GM21825 (cell line): ENCODE data around the gene NRSN2.
"Not testable (repeated sequence)": the region's sequence is repeated elsewhere in the genome, so short reads cannot be mapped to it uniquely, and the experiment has no call there.

Experiments used
- ATAC-seq: cut with Tn5 transposase; IDR thresholded peaks from one replicate; pipeline ENCODE4 v1.9.1; 2021; ENCODE audit warnings: mild to moderate bottlenecking, moderate library complexity; ENCODE audit not compliant: unreplicated experiment

NRSN2 gene

GRCh38 chr20:372543-373082, 25.7 kb downstream of the NRSN2 start:
- not testable (repeated sequence) for ATAC-seq

- no peak for ATAC-seq
Measured at GRCh38 chr20:373171-373890, 26.4 kb downstream of the NRSN2 start.

GRCh38 chr20:375265-375889, 28.5 kb downstream of the NRSN2 start:
- no peak for ATAC-seq

- ATAC-seq, result no peak
Measured at GRCh38 chr20:376089-376488, 29.2 kb downstream of the NRSN2 start.

DNA sequence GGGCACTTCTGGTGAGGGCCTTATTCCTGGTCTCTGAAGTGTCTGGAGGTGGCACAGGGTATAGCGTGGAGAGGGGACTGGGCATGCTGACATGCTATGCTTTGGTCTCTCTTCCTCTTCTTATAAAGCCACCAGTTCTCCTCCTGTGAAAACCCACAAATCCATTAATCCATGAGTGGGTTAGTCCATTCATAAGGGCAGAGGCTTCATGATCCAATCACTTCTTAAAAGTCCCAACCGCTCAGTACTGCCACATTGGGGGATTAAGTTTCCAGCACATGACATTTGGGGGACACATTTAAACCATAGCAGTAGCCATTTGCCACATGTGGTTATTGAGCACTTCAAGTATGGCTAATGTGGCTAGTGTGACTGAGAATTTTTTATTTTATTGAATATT, 29.8 kb downstream of the NRSN2 start:
- no peak for ATAC-seq

DNA sequence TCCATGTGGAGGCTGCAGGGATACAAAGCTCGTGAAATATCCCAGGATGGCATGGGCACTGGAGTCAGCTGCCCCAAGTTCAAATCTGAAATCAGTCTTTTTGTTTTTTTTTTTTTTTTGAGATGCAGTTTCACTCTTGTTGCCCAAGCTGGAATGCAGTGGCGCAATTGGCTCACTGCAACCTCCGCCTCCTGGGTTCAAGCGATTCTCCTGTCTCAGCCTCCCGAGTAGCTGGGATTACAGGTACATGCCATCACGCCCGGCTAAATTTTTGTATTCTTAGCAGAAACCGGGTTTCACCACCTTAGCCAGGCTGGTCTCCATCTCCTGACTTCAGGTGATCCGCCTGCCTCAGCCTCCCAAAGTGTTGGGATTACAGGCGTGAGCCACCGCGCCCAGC, 30.7 kb downstream of the NRSN2 start:
- not testable (repeated sequence) for ATAC-seq

- ATAC-seq, result no peak
Measured at GRCh38 chr20:378961-379336, 32.0 kb downstream of the NRSN2 start.

GRCh38 chr20:380763-381580, 34.1 kb downstream of the NRSN2 start:
- ATAC-seq, result peak; percentile 52

- peak; percentile 54 for ATAC-seq
Measured at GRCh38 chr20:381581-382290, 34.8 kb downstream of the NRSN2 start.

DNA sequence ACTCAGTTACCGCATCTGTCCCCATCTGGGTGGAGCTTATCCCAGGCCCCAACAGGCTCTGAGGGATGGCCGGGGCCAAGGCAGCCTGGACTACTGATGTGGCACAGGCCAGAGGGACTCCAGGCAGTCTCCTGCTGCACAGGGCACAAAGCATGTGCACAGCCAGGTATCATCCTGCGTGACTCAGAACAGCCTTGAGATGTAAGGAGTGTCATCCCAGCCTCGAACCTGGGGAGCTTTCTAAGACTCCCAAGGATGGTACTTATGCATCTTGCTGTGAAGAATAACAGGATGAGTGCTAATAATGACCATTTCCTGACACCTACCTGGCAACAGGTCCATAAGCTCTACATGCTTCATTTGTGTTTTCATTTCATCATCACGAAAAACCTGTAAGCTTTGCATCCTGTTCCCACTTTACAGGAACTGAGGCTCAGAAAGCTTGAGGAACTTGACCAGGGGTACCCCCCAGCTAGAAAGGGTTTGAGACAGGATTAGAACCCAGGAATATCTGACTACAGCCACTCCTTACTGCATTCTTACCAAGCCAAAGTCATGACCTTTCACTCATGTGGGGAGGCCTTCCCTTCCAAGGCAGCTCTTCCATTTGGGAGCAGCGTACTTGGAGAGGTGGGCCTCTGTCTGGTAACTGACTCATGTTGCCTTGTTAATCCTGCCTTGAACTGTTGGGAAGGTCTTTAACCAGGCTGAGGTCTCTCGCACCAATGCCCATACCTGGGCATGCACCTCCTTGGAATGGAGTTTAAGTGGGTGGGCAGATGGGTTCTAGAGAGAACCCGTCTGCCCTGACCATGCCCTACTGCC, 35.6 kb downstream of the NRSN2 start:
- ATAC-seq, result peak; percentile 2

DNA sequence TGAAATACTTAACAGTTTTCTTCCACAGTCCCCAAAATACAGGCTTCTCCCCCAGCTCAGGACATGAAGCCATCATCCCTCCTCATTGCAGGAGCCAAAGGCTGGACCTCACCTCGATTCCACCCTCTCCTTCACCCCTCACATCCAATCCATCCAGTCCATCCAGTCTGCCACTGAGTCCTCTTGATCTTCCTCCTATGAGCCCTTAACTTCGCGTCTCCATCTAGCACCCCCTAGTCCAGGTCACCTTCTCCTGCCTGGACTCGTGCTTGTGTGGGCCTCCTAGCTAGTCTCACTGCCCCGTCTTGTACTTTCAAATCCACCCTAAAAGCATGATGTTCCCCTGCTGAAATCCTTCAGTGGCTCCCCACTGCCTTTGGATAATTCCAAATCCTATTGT, 37.0 kb downstream of the NRSN2 start:
- no peak for ATAC-seq

DNA sequence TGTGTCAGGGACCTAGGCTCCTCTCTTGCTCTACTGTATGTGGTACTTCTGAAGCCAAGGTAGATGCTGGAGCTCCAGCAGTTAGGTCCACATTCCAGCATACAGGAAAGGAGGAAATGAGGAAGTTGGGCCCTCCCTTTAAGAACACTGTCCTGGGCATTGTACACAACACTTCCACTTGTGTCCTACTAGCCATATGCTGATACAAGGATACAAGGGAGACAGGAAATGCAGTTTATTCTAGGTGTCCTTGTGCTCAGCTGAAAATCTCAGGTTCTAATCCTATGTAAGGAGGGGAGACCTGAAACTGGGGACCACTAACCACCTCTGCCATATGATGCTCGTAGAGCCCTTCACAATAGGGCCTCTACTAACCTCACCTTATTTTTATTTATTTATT, 37.8 kb downstream of the NRSN2 start:
- no peak for ATAC-seq

DNA sequence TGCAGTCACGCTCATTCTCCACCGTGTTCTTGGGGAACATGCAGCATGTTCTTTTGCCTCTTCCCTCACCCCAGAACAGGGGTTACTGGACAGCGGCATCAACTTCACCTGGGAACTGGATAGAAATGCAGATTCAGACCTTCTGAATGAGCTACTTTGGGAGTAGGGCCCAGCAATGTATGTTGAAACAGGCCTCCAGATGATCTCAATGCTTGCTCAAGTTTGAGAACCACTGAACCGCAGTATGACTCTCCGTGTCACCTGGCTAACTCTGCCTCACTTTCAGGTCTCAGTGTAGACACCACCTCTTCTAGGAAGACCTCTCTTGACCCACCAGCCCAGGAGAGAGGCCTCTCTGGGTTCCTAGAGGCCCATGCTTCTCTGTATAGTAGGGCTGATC, 38.5 kb downstream of the NRSN2 start:
- no peak for ATAC-seq

- not testable (repeated sequence) for ATAC-seq
Measured at GRCh38 chr20:386634-387033, 39.7 kb downstream of the NRSN2 start.

- ATAC-seq, result no peak
Measured at GRCh38 chr20:387520-387919, 40.6 kb downstream of the NRSN2 start.

- no peak for ATAC-seq
Measured at GRCh38 chr20:388034-388994, 41.4 kb downstream of the NRSN2 start.

DNA sequence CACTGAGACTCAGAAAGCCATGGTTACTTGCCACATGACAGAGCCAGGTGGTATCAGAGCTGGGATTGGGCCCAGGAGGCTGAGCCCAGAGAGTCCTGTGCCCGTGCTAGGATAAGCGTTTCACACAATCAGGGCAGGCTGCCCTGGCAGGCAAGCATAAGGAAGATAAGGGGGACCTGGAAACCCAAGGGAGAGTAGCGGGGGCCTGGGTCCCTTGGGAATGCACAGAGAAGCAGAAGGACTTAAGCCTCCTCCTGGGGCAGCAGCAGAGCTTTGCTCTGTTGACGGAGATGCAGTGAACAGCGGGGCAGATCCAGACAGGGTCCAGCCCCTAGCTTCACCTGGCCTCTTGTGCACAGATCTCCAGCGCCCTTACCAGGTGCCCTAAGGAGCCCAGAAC, 42.3 kb downstream of the NRSN2 start:
- ATAC-seq, result no peak

DNA sequence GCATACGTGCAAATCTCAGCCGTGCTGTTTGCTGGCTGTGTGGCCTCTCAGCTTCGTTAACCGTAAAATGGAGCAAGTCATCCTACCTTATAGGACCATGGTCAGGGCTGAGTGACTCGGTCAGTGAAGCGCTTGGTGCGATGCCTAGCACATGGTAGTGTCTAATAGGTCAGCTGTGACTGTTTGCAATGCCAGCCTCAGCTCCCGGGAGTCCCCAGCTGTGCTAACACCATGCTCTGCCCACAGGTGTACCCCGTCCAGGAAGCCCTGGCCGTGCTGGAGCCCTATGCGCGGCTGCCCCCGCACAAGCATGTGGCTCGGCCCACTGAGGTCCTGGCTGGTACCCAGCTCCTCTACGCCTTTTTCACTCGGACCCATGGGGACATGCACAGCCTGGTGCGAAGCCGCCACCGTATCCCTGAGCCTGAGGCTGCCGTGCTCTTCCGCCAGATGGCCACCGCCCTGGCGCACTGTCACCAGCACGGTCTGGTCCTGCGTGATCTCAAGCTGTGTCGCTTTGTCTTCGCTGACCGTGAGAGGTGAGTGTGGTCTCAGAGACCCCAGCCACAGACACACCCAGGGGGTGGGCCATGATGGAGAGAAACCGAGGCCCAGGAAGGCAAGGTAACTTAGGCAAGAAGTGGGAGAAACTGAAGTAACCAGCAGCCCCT, 44.3 kb downstream of the NRSN2 start:
- no peak for ATAC-seq
